Right lobe of liver (tissue), 4 donors: ENCODE data around the gene B3GLCT.

Source experiments
- POLR2A ChIP-seq: fragments of 450-650 bp; IDR thresholded peaks from one replicate; pipeline ENCODE4 v1.6.1; 2017; ENCODE audit warnings: antibody characterized with exemption, mild to moderate bottlenecking
- TF ChIP-seq, protein P1 (sequence below), 4 donors: fragments of 200-600 bp in 3 of 4; fragments of 450-650 bp in 1 of 4; IDR thresholded peaks; one replicate each; pipeline versions ENCODE4 v1.5.1 to v1.8.0; 2016 to 2022; ENCODE audit warnings: antibody characterized with exemption in 4 of 4, mild to moderate bottlenecking in 2 of 4
- donor health status: DM: no; HTN: no; CAD: no.
- donor health status: DM: no; HTN: no; CAD: no.
- donor health status: DM: no; HTN: yes; CAD: no.

DNA sequence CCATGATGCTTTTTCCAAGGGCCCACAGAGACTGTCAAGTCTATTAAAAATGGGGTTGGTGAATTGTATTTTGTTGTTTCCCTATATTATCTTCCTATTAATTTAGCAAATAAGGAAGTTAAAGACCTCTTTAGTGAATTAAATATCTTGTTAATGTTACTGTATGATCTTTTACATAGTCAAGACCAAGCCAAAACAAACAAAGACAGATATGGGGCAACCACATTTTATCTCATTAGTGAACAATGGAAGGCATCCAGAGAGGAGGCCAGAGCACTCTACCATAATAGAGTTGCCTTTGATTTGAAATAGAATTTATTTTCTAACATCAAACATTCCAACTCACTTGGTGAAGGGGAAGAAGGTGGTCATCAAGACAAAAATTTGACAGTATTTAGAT is 169.4 kb downstream of the B3GLCT start:
- TF ChIP-seq, protein P1, sequence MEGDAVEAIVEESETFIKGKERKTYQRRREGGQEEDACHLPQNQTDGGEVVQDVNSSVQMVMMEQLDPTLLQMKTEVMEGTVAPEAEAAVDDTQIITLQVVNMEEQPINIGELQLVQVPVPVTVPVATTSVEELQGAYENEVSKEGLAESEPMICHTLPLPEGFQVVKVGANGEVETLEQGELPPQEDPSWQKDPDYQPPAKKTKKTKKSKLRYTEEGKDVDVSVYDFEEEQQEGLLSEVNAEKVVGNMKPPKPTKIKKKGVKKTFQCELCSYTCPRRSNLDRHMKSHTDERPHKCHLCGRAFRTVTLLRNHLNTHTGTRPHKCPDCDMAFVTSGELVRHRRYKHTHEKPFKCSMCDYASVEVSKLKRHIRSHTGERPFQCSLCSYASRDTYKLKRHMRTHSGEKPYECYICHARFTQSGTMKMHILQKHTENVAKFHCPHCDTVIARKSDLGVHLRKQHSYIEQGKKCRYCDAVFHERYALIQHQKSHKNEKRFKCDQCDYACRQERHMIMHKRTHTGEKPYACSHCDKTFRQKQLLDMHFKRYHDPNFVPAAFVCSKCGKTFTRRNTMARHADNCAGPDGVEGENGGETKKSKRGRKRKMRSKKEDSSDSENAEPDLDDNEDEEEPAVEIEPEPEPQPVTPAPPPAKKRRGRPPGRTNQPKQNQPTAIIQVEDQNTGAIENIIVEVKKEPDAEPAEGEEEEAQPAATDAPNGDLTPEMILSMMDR (IDR thresholded peaks at IDR 0.05), result no peak
- no peak for TF ChIP-seq POLR2A
